Stomach (tissue), 9 donors: ENCODE measurements around the gene PALM. TPM values are rescaled to one million over a fixed set of nuclear protein-coding genes. Genes with fewer than 3 reads are reported as not detected.
"Not testable (repeated sequence)": the region's sequence is repeated elsewhere in the genome, so short reads cannot be mapped to it uniquely, and the experiment has no call there.

Experiments used
- DNase-seq, 2 donors: peaks; one replicate each; pipeline versions ENCODE4 v3.0.0 to v3.0.0-alpha.2; 2013 to 2019
- H3K27ac ChIP-seq, 5 donors: fragments of 200-600 bp in 4 of 5; sonication (generic) in 4 of 5; one replicate each; pipeline ENCODE4 v1.5.1; 2013 to 2019; ENCODE audit warnings: mild to moderate bottlenecking in 1 of 5, moderate library complexity in 1 of 5
- H3K27me3 ChIP-seq, 3 donors: fragments of 200-600 bp; sonication (generic); one replicate each; pipeline ENCODE4 v1.5.1; 2017 to 2019; ENCODE audit warnings: mixed run types in 1 of 3
- H3K36me3 ChIP-seq, 4 donors: fragments of 200-600 bp; sonication (generic); 1 replicate in 3 of 4; 2 replicates in 1 of 4; pipeline ENCODE4 v1.5.1; 2016 to 2019
- H3K4me1 ChIP-seq, 4 donors: fragments of 200-600 bp; sonication (generic); one replicate each; pipeline ENCODE4 v1.5.1; 2016 to 2019
- H3K4me3 ChIP-seq, 4 donors: fragments of 200-600 bp; sonication (generic) in 3 of 4; one replicate each; pipeline ENCODE4 v1.5.1; 2016 to 2019; ENCODE audit warnings: mild to moderate bottlenecking in 1 of 4
- H3K9me3 ChIP-seq, 4 donors: fragments of 200-600 bp; sonication (generic); one replicate each; pipeline ENCODE4 v1.5.1; 2016 to 2019
- CTCF ChIP-seq, 7 experiments: fragments of 450-650 bp in 4 of 7; fragments of 200-600 bp in 3 of 7; sonication (generic) in 3 of 7; IDR thresholded peaks; one replicate each; pipeline ENCODE4 v1.5.1; 2016 to 2019; ENCODE audit warnings: antibody characterized with exemption in 7 of 7, control low read depth in 2 of 7, mild to moderate bottlenecking in 1 of 7
- EP300 ChIP-seq: sonication (generic); formaldehyde crosslinking; IDR thresholded peaks from one replicate; pipeline ENCODE4 v1.6.1; 2017; ENCODE audit warnings: antibody characterized with exemption
- POLR2A ChIP-seq, 4 donors: fragments of 450-650 bp; IDR thresholded peaks; one replicate each; pipeline ENCODE4 v1.6.1; 2016; ENCODE audit warnings: antibody characterized with exemption in 4 of 4, control low read depth in 2 of 4, mild to moderate bottlenecking in 1 of 4, moderate library complexity in 1 of 4
- POLR2AphosphoS5 ChIP-seq, 3 donors: sonication (generic); formaldehyde crosslinking; IDR thresholded peaks; one replicate each; pipeline ENCODE4 v1.6.1; 2016; ENCODE audit warnings: antibody characterized with exemption in 3 of 3
- WGBS, 5 donors: extraction: QIAGEN DNeasy Blood & Tissue Kit in 3 of 5; methylation state at CpG; one replicate each; pipeline versions ENCODE4 v1.1.5 to v1.1.7; 2013 to 2018; 5-methylcytosine and 5-hydroxymethylcytosine counted together
- intact Hi-C: fragments of 100-400 bp; cut with DNase I; formaldehyde crosslinking; loops from one replicate; pipeline ENCODE4 v1.15.1; 2023; ENCODE audit warnings: low total_unique reads
- polyA plus RNA-seq, 3 donors: library from polyadenylated mRNA; stranded (reverse); fragments of 200-250 nt; gene quantifications; one replicate each; pipeline ENCODE4 v1.2.3, GENCODE V29; 2013
- total RNA-seq, 5 donors: library from RNA; depleted of rRNA; stranded (reverse); fragments of >200 nt; gene quantifications; one replicate each; pipeline versions ENCODE4 v1.1.0 to v1.2.3, GENCODE V29; 2014 to 2016
- donor health status: healthy with polysubstance abuse.
- donor health status: Bipolar disorder and iron deficiency.
- donor health status: healthy.

Gene PALM
- total and polyA plus RNA-seq, 8 donors: 9.8 to 88.9 (median 13.7) TPM

- Histone ChIP-seq H3K27me3 (peaks cover 0 to 7% (median 0%) of the 10 kb centered on the region in 3 donors), H3K27ac (no peak overlapping the region), H3K36me3 (peaks cover 0 to 21% (median 11%) of the 10 kb centered on the region in 4 donors), H3K4me3 (no peak overlapping the region), H3K9me3 (peaks cover 0 to 23% (median 13%) of the 10 kb centered on the region in 4 donors), H3K4me1 (peaks cover 0 to 6% (median 4%) of the 10 kb centered on the region in 4 donors)
- WGBS, 5 donors: 88 to 93% (median 92%) methylated on average over 23 to 24 of the region's 24 CpGs
- intact Hi-C loops: no loop called here
- no peak for DNase-seq
- no peak for TF ChIP-seq CTCF (IDR thresholded peaks at IDR 0.05)
- no peak for TF ChIP-seq POLR2AphosphoS5 (IDR thresholded peaks at IDR 0.05)
- no peak for TF ChIP-seq EP300
- TF ChIP-seq POLR2A (IDR thresholded peaks at IDR 0.05): no peak
These were observed 33.9 kb downstream of the PALM start for GRCh38 chr19:742540-743075.

GRCh38 chr19:743168-743687 is 34.5 kb downstream of the PALM start:
- peak; percentile 31 to 90 for DNase-seq
- no peak overlapping the region for H3K27ac ChIP-seq
- peaks cover 0 to 24% (median 14%) of the 10 kb centered on the region in 4 donors for H3K36me3 ChIP-seq
- peaks cover 0 to 12% (median 3%) of the 10 kb centered on the region in 4 donors for H3K4me1 ChIP-seq
- 37 to 54% (median 38%) methylated on average over 11 to 13 of the region's 13 CpGs for WGBS, 5 donors
- intact Hi-C loops: no loop called here
- TF ChIP-seq CTCF (IDR thresholded peaks at IDR 0.05): no peak
- no peak for TF ChIP-seq POLR2AphosphoS5 (IDR thresholded peaks at IDR 0.05)
- no peak for TF ChIP-seq EP300
- TF ChIP-seq POLR2A (IDR thresholded peaks at IDR 0.05): no peak
- H3K9me3 ChIP-seq: peaks cover 0 to 29% (median 19%) of the 10 kb centered on the region in 4 donors
- H3K27me3 ChIP-seq: peaks cover 0 to 7% (median 0%) of the 10 kb centered on the region in 3 donors
- no peak overlapping the region for H3K4me3 ChIP-seq

GRCh38 chr19:745138-745537 is 36.4 kb downstream of the PALM start:
- H3K4me1 ChIP-seq, intact Hi-C loops, H3K27ac ChIP-seq, H3K4me3 ChIP-seq, H3K27me3 ChIP-seq: not testable (repeated sequence)
- H3K36me3 ChIP-seq: peaks cover 0 to 24% (median 14%) of the 10 kb centered on the region in 4 donors
- 45 to 63% (median 51%) methylated on average over 7 of the region's 7 CpGs for WGBS, 5 donors
- peak in 1 of 2 donors; percentile 73 for DNase-seq
- peaks cover 0 to 30% (median 19%) of the 10 kb centered on the region in 4 donors for H3K9me3 ChIP-seq

DNA sequence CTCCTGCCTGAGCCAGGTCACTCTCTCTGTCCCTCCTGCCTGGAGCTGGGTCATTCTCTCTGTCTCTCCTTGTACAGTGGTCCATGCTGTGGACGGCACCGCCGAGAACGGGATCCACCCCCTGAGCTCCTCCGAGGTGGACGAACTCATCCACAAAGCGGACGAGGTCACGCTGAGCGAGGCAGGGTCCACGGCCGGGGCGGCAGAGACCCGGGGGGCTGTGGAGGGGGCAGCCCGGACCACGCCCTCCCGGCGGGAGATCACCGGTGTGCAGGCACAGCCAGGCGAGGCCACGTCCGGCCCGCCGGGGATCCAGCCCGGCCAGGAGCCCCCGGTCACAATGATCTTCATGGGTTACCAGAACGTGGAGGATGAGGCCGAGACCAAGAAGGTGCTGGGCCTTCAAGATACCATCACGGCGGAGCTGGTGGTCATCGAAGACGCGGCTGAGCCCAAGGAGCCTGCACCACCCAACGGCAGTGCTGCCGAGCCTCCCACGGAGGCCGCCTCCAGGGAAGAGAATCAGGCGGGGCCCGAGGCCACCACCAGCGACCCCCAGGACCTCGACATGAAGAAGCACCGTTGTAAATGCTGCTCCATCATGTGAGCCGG is 37.6 kb downstream of the PALM start:
- H3K27ac ChIP-seq: no peak overlapping the region
- WGBS, 5 donors: 93 to 98% (median 95%) methylated on average over 21 to 43 of the region's 43 CpGs
- intact Hi-C loops: no loop called here
- H3K36me3 ChIP-seq: peaks cover 0 to 20% (median 13%) of the 10 kb centered on the region in 4 donors
- H3K4me3 ChIP-seq: no peak overlapping the region
- peaks cover 4 to 18% (median 9%) of the 10 kb centered on the region in 4 donors for H3K4me1 ChIP-seq
- TF ChIP-seq CTCF (IDR thresholded peaks at IDR 0.05) (no peak), POLR2A (IDR thresholded peaks at IDR 0.05) (no peak), EP300 (no peak), POLR2AphosphoS5 (IDR thresholded peaks at IDR 0.05) (no peak)
- peaks cover 0 to 9% (median 0%) of the 10 kb centered on the region in 3 donors for H3K27me3 ChIP-seq
- no peak for DNase-seq
- peaks cover 0 to 30% (median 19%) of the 10 kb centered on the region in 4 donors for H3K9me3 ChIP-seq
